Measurements from ENCODE around the gene RNF227. TPM values are rescaled to one million over a fixed set of nuclear protein-coding genes. Genes with fewer than 3 reads are reported as not detected.

The RNF227 gene
- total and polyA plus RNA-seq, 2 donors from 2014 or later, result 2.5 TPM

GRCh38 chr17:7882629-7883028 is 33.5 kb downstream of the RNF227 start:
- peaks cover 0 to 10% (median 6%) of the 10 kb centered on the region in 3 donors for H3K4me1 ChIP-seq (ENCODE audit: control insufficient read depth in 2 of 3, insufficient read depth in 2 of 3, low read depth in 1 of 3, low read length in 3 of 3)
- no peak overlapping the region for H3K4me3 ChIP-seq (ENCODE audit: low read length in 3 of 3)
- H3K27me3 ChIP-seq (ENCODE audit: control insufficient read depth, insufficient read depth, low read length), result no peaks in the 10 kb centered on the region
- no peak for TF ChIP-seq CTCF (IDR thresholded peaks at IDR 0.05; ENCODE audit: borderline replicate concordance, extremely low read depth, insufficient read depth)
- intact Hi-C loops (cut with DNase I), result no loop called here
- FAIRE-seq (no peak), DNase-seq (peak in 1 of 5 donors; percentile 25)
- H3K9ac ChIP-seq (ENCODE audit: low read length in 3 of 3), result peak overlapping the region in 1 of 3 donors; percentile 15
- H3K27ac ChIP-seq (ENCODE audit: low read depth in 2 of 2, low read length in 2 of 2), result peak overlapping the region; percentile 49 to 59
- peaks cover 0 to 9% (median 2%) of the 10 kb centered on the region in 3 donors for H3K36me3 ChIP-seq (ENCODE audit: control insufficient read depth in 2 of 3, insufficient read depth in 3 of 3, low read length in 3 of 3)
- no peaks in the 10 kb centered on the region for H3K9me3 ChIP-seq (ENCODE audit: control insufficient read depth in 2 of 3, insufficient read depth in 1 of 3, low read length in 3 of 3)

- peak overlapping the region in 2 of 3 donors; percentile 24 to 38 for H3K9ac ChIP-seq (ENCODE audit: low read length in 3 of 3)
- no peak for FAIRE-seq
Measured at GRCh38 chr17:7882068-7882467, 34.0 kb downstream of the RNF227 start.

GRCh38 chr17:7881276-7882054 is 34.6 kb downstream of the RNF227 start:
- Histone ChIP-seq H3K36me3 (ENCODE audit: control insufficient read depth in 2 of 3, insufficient read depth in 3 of 3, low read length in 3 of 3) (peaks cover 0 to 9% (median 2%) of the 10 kb centered on the region in 3 donors), H3K4me1 (ENCODE audit: control insufficient read depth in 2 of 3, insufficient read depth in 2 of 3, low read depth in 1 of 3, low read length in 3 of 3) (peaks cover 0 to 10% (median 6%) of the 10 kb centered on the region in 3 donors), H3K9ac (ENCODE audit: low read length in 3 of 3) (peak overlapping the region in 1 of 3 donors; percentile 24), H3K9me3 (ENCODE audit: control insufficient read depth in 2 of 3, insufficient read depth in 1 of 3, low read length in 3 of 3) (no peaks in the 10 kb centered on the region), H3K4me3 (ENCODE audit: low read length in 3 of 3) (no peak overlapping the region), H3K27ac (ENCODE audit: low read depth in 2 of 2, low read length in 2 of 2) (peak overlapping the region in 1 of 2 donors; percentile 27), H3K27me3 (ENCODE audit: control insufficient read depth, insufficient read depth, low read length) (no peaks in the 10 kb centered on the region)
- DNase-seq (peak in 1 of 5 donors; percentile 23), FAIRE-seq (no peak)
- TF ChIP-seq CTCF (IDR thresholded peaks at IDR 0.05; ENCODE audit: borderline replicate concordance, extremely low read depth, insufficient read depth), result no peak
- intact Hi-C loops (cut with DNase I), result no loop called here

More at GRCh38 chr17:7882068-7882467, 34.0 kb downstream of the RNF227 start:
- Histone ChIP-seq H3K36me3 (ENCODE audit: control insufficient read depth in 2 of 3, insufficient read depth in 3 of 3, low read length in 3 of 3) (peaks cover 0 to 9% (median 2%) of the 10 kb centered on the region in 3 donors), H3K4me1 (ENCODE audit: control insufficient read depth in 2 of 3, insufficient read depth in 2 of 3, low read depth in 1 of 3, low read length in 3 of 3) (peaks cover 0 to 10% (median 6%) of the 10 kb centered on the region in 3 donors), H3K27ac (ENCODE audit: low read depth in 2 of 2, low read length in 2 of 2) (peak overlapping the region; percentile 27 to 59), H3K4me3 (ENCODE audit: low read length in 3 of 3) (no peak overlapping the region), H3K9me3 (ENCODE audit: control insufficient read depth in 2 of 3, insufficient read depth in 1 of 3, low read length in 3 of 3) (no peaks in the 10 kb centered on the region), H3K27me3 (ENCODE audit: control insufficient read depth, insufficient read depth, low read length) (no peaks in the 10 kb centered on the region)
- peak in 1 of 5 donors; percentile 21 for DNase-seq
- no peak for TF ChIP-seq CTCF (IDR thresholded peaks at IDR 0.05; ENCODE audit: borderline replicate concordance, extremely low read depth, insufficient read depth)
- intact Hi-C loops (cut with DNase I), result no loop called here

Data from kidney (tissue), 14 donors.